ENCODE data around the gene ADGRG1.

Gene ADGRG1

GRCh38 chr16:57694231-57694724 is 65.8 kb downstream of the ADGRG1 start:
- H3K4me3 ChIP-seq (replicated peaks; ENCODE audit: low read depth, low read length) = no peak overlapping the region
- DNase-seq (ENCODE audit: extremely low read depth, low read depth) = no peak

DNA sequence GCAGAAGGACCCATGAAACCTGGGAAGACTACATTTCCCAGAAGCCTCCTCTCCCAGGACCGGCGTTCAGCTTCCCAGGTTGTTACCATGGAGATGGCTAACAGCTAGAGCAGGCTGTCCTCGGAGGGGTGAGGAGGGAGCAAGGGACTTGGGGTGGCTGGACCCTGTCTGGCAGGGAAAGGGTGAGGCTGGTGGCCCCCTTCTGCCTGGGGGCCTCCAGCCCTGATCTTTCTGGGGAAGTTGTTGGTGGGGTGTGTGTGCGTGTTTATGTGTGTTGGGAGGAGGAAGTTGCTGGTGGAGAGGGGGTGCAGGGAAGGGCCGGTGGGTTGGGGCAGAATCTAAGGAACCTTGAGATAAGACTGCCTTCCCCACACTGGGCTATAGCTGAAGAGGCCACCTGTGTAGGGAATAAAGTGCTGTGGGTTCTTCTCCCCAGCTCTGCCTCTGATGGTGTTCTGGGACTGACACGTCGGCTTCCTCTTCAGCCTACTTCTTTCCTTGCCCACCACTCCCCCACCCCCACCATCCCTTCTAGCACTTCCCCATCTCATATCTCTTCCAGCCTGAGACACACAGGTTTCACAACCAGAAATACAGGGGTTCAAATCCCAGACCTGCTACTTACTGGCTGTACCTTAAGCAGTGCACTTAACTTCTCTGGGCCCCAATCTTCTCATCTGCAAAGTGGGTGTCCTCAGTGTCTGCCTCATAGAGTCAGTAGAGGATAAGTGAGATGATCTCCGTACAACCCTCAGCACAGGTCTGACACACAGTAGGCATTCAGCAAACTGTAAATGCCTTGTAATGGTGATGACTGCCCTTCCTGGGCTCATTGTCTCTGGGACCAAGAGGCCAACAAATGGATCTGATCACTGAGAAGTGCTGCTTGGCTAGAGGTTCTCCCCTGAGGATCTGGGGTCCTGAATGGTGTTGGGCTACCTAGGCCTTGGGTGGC is 66.6 kb downstream of the ADGRG1 start, which contains the start of gene DRC7:
DRC7 (plus strand) TSS at position 82 of the 955 bp plus-strand sequence. CDS start 3,144 bp downstream, outside the sequence.
- no peak within 1 kb of the TSS for H3K4me3 ChIP-seq (replicated peaks; ENCODE audit: low read depth, low read length)
- TF ChIP-seq, protein P1, sequence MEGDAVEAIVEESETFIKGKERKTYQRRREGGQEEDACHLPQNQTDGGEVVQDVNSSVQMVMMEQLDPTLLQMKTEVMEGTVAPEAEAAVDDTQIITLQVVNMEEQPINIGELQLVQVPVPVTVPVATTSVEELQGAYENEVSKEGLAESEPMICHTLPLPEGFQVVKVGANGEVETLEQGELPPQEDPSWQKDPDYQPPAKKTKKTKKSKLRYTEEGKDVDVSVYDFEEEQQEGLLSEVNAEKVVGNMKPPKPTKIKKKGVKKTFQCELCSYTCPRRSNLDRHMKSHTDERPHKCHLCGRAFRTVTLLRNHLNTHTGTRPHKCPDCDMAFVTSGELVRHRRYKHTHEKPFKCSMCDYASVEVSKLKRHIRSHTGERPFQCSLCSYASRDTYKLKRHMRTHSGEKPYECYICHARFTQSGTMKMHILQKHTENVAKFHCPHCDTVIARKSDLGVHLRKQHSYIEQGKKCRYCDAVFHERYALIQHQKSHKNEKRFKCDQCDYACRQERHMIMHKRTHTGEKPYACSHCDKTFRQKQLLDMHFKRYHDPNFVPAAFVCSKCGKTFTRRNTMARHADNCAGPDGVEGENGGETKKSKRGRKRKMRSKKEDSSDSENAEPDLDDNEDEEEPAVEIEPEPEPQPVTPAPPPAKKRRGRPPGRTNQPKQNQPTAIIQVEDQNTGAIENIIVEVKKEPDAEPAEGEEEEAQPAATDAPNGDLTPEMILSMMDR (IDR thresholded peaks at IDR 0.05; ENCODE audit: low read depth, low read length, missing control alignments) = no peak
- DNase-seq (ENCODE audit: extremely low read depth, low read depth) = no peak

More at GRCh38 chr16:57694231-57694724, 65.8 kb downstream of the ADGRG1 start:
- TF ChIP-seq, protein P1 (IDR thresholded peaks at IDR 0.05; ENCODE audit: low read depth, low read length, missing control alignments) = no peak

- TF ChIP-seq, protein P1 (IDR thresholded peaks at IDR 0.05; ENCODE audit: low read depth, low read length, missing control alignments) = no peak
- no peak for DNase-seq (ENCODE audit: extremely low read depth, low read depth)
- no peak overlapping the region for H3K4me3 ChIP-seq (replicated peaks; ENCODE audit: low read depth, low read length)
Measured at GRCh38 chr16:57695680-57696069, 67.2 kb downstream of the ADGRG1 start.

DNA sequence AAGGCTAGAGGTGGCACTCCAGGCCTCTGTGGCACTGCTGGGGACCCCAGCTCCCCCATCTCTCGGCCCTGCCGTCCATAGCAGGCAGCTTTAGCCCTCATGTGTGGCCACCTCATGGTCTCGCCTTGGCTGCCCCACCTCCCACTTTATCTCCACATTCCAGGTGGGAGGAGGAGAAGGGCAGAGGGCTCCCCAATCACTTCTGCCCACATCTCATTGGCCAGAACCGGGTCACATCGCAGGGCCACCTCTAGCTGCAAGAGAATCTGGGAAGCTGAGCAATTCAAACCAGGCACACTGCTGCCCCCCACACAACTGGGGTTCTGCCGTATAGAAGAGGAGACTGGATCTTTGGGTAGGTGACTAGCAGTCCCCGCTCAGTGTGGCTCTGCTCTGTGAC is 67.8 kb downstream of the ADGRG1 start:
- TF ChIP-seq, protein P1 (IDR thresholded peaks at IDR 0.05; ENCODE audit: low read depth, low read length, missing control alignments) = no peak
- no peak for DNase-seq (ENCODE audit: extremely low read depth, low read depth)
- no peak overlapping the region for H3K4me3 ChIP-seq (replicated peaks; ENCODE audit: low read depth, low read length)

DNA sequence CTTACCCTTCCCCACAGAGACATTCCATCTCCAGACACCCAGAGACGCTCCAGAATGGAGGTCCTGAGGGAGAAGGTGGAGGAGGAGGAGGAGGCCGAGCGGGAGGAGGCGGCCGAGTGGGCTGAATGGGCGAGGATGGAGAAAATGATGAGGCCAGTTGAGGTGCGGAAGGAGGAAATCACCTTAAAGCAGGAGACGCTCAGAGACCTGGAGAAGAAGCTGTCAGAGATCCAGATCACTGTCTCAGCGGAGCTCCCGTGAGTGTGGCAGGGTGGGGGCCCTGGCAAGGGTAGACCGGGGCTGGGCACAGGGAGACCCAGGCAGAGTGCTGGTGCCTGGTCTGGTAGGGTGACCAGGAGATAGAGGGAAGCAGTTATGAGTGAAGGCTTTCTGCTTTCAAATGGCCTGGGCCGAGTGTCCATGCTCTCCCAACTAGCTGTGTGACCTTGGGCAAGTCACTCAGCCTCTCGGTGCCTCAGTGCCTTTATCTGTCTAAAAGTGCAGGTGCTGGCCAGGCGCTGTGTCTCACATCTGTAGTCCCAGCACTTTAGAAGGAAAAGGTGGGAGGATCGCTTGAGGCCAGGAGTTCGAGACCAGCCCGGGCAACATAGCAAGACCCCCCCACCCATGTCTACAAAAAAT is 69.6 kb downstream of the ADGRG1 start:
- no peak for DNase-seq (ENCODE audit: extremely low read depth, low read depth)

GRCh38 chr16:57698812-57699405 is 70.5 kb downstream of the ADGRG1 start:
- no peak overlapping the region for H3K4me3 ChIP-seq (replicated peaks; ENCODE audit: low read depth, low read length)
- no peak for DNase-seq (ENCODE audit: extremely low read depth, low read depth)
- TF ChIP-seq, protein P1 (IDR thresholded peaks at IDR 0.05; ENCODE audit: low read depth, low read length, missing control alignments) = no peak

More for the DNA sequence above, 69.6 kb downstream of the ADGRG1 start:
- no peak overlapping the region for H3K4me3 ChIP-seq (replicated peaks; ENCODE audit: low read depth, low read length)
- TF ChIP-seq, protein P1 (IDR thresholded peaks at IDR 0.05; ENCODE audit: low read depth, low read length, missing control alignments) = no peak
